Frontal cortex (tissue), 4 donors: ENCODE data around the gene COL4A3. TPM values are rescaled to one million over a fixed set of nuclear protein-coding genes. Genes with fewer than 3 reads are reported as not detected.

Experiments
- DNase-seq, 2 donors: peaks; one replicate each; pipeline ENCODE4 v3.0.0; 2012; ENCODE audit warnings: low spot score in 2 of 2
- FAIRE-seq: peaks from 2 replicates; lab custom pipeline; 2012; peaks lifted over from hg19 to GRCh38; lab: Jason Lieb, UNC
- total RNA-seq: library from RNA; depleted of rRNA; stranded (reverse); fragments of >200 nt; gene quantifications from one replicate; pipeline ENCODE4 v1.2.3, GENCODE V29; 2014
- donor health status: control.
- donor health status: control.
- donor health status: control.

COL4A3 gene
- total RNA-seq: under 0.01 TPM

GRCh38 chr2:227163998-227164762, at the start of gene COL4A3, which contains the start of gene COL4A4:
TSS of gene COL4A3 (plus strand) at chr2:227164624. CDS start at chr2:227164727, 103 bp downstream.
TSS of gene COL4A4 (minus strand) at chr2:227164205. CDS start at chr2:227147483, 16,722 bp downstream.
- no peak for FAIRE-seq
- DNase-seq: peak; percentile 30 to 43

- no peak for FAIRE-seq
Observed at GRCh38 chr2:227115761-227116160, 48.7 kb upstream of the COL4A3 start.

GRCh38 chr2:227117027-227117426, 47.4 kb upstream of the COL4A3 start:
- FAIRE-seq (no peak), DNase-seq (no peak)

More at GRCh38 chr2:227115761-227116160, 48.7 kb upstream of the COL4A3 start:
- no peak for DNase-seq

GRCh38 chr2:227117852-227118251, 46.6 kb upstream of the COL4A3 start:
- no peak for FAIRE-seq
- DNase-seq: no peak

- no peak for DNase-seq
- FAIRE-seq: no peak
Observed at GRCh38 chr2:227118353-227118752, 46.1 kb upstream of the COL4A3 start.

- FAIRE-seq (no peak), DNase-seq (no peak)
Observed at GRCh38 chr2:227123697-227124096, 40.7 kb upstream of the COL4A3 start.

- FAIRE-seq (no peak), DNase-seq (no peak)
Observed at GRCh38 chr2:227124811-227125210, 39.6 kb upstream of the COL4A3 start.

- DNase-seq (no peak), FAIRE-seq (no peak)
Observed at GRCh38 chr2:227125506-227125905, 38.9 kb upstream of the COL4A3 start.

- FAIRE-seq (no peak), DNase-seq (no peak)
Observed at GRCh38 chr2:227127201-227127600, 37.2 kb upstream of the COL4A3 start.

GRCh38 chr2:227130636-227131035, 33.8 kb upstream of the COL4A3 start:
- DNase-seq (no peak), FAIRE-seq (no peak)

GRCh38 chr2:227132986-227133385, 31.4 kb upstream of the COL4A3 start:
- DNase-seq (no peak), FAIRE-seq (no peak)

GRCh38 chr2:227134591-227134990, 29.8 kb upstream of the COL4A3 start:
- DNase-seq: no peak
- no peak for FAIRE-seq

GRCh38 chr2:227141301-227141700, 23.1 kb upstream of the COL4A3 start:
- DNase-seq (no peak), FAIRE-seq (no peak)

- FAIRE-seq (no peak), DNase-seq (no peak)
Observed at GRCh38 chr2:227143895-227144294, 20.5 kb upstream of the COL4A3 start.

- DNase-seq: no peak
- no peak for FAIRE-seq
Observed at GRCh38 chr2:227146456-227146855, 18.0 kb upstream of the COL4A3 start.

- no peak for FAIRE-seq
- DNase-seq: no peak
Observed at GRCh38 chr2:227147023-227147422, 17.4 kb upstream of the COL4A3 start.

- no peak for DNase-seq
- no peak for FAIRE-seq
Observed at GRCh38 chr2:227148106-227148505, 16.3 kb upstream of the COL4A3 start.

GRCh38 chr2:227150222-227150936, 14.0 kb upstream of the COL4A3 start:
- FAIRE-seq: no peak
- DNase-seq: no peak

GRCh38 chr2:227152093-227152766, 12.2 kb upstream of the COL4A3 start:
- no peak for FAIRE-seq

GRCh38 chr2:227153307-227153706, 11.1 kb upstream of the COL4A3 start:
- DNase-seq (no peak), FAIRE-seq (no peak)

More at GRCh38 chr2:227152093-227152766, 12.2 kb upstream of the COL4A3 start:
- no peak for DNase-seq
